ENCODE measurements around the gene ATP5PO.

GRCh38 chr21:33899199-33899598 lies 16.4 kb downstream of the ATP5PO start:
- no peak for TF ChIP-seq CTCF (IDR thresholded peaks at IDR 0.05)
- TF ChIP-seq POLR2A (IDR thresholded peaks at IDR 0.05), result no peak

All from uterus (tissue), 2 donors.